ENCODE results near the gene BOC.

DNA sequence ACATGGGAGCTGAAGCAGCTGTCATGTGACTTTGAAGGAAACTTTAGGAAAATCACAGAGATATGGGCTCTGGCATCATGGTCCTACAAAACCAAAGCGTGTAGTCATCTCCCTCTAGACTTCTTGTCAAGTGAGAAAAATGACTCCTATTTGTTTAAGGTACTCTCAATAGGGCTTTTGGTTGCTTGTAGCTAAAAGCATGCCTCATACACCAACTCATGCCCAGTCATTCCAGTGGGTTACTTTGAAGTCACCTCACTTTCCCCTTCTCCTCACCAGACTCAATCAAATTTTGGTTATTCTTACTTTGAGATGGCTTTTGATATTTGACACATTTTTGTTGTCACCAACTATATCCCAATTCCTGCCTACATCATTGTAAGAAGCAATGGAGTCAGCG, 81.6 kb downstream of the BOC start:
- TF ChIP-seq, protein P1, sequence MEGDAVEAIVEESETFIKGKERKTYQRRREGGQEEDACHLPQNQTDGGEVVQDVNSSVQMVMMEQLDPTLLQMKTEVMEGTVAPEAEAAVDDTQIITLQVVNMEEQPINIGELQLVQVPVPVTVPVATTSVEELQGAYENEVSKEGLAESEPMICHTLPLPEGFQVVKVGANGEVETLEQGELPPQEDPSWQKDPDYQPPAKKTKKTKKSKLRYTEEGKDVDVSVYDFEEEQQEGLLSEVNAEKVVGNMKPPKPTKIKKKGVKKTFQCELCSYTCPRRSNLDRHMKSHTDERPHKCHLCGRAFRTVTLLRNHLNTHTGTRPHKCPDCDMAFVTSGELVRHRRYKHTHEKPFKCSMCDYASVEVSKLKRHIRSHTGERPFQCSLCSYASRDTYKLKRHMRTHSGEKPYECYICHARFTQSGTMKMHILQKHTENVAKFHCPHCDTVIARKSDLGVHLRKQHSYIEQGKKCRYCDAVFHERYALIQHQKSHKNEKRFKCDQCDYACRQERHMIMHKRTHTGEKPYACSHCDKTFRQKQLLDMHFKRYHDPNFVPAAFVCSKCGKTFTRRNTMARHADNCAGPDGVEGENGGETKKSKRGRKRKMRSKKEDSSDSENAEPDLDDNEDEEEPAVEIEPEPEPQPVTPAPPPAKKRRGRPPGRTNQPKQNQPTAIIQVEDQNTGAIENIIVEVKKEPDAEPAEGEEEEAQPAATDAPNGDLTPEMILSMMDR (IDR thresholded peaks at IDR 0.05; ENCODE audit: low read depth, low read length, poor library complexity, severe bottlenecking), result no peak
- TF ChIP-seq EZH2phosphoT487 (IDR thresholded peaks at IDR 0.05; ENCODE audit: borderline replicate concordance, low read length), result no peak

Data from DOHH2 (cell line).